ENCODE data around the gene ARID3C. TPM values are rescaled to one million over a fixed set of nuclear protein-coding genes. Genes with fewer than 3 reads are reported as not detected.

ARID3C gene
- total RNA-seq, 1 donor from 2014 or later, result not detected

DNA sequence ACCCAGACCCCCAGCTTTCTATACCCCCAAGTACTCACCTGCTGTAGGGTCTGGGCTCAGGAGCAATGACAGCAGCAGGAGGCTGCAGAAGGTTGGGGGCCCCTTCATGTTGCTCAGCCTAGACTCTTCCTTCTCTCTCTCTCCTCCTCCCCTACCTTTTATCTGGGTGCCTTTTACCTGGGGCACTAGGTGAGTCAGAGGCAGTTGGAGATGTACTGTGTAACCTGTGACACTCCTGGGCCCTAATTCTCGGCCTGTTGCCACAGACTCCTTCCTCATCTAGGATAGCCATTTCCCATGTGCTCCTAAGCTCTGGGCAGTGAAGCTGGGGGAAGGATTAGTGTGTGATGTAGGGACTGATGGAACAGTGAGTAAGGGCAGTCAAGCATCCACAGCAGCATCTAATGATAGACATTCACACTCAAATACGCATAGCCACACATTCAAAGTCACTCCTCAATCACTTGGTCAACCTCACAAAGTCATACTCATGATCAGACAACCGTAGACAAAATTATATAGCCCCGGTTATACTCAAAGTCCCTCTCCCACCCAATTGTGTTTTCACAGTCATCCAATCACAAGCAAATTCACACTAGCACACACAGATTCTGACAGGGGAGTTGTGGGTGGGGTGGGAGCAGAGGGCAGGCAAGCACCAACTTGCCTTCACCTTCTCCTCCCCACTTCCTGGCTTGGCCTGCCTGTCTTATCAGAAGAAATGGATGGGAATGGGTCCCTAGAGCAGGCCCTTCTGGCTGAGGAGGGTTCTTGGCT, 33.8 kb upstream of the ARID3C start, which contains the start of gene CCL27:
Gene CCL27, minus strand, starts transcription at position 132 of the 777 bp plus-strand sequence. Its CDS starts 24 bp downstream, at position 108.
- H3K27ac Mint-ChIP-seq, result peak within 1 kb of the TSS; percentile 70
- H3K4me1 Mint-ChIP-seq (ENCODE audit: unreplicated experiment), result peaks cover 9% of the 10 kb centered on the region
- DNase-seq (ENCODE audit: extremely low spot score, unreplicated experiment), result no peak
- no peaks in the 10 kb centered on the region for H3K9me3 Mint-ChIP-seq
- TF ChIP-seq, protein P1, sequence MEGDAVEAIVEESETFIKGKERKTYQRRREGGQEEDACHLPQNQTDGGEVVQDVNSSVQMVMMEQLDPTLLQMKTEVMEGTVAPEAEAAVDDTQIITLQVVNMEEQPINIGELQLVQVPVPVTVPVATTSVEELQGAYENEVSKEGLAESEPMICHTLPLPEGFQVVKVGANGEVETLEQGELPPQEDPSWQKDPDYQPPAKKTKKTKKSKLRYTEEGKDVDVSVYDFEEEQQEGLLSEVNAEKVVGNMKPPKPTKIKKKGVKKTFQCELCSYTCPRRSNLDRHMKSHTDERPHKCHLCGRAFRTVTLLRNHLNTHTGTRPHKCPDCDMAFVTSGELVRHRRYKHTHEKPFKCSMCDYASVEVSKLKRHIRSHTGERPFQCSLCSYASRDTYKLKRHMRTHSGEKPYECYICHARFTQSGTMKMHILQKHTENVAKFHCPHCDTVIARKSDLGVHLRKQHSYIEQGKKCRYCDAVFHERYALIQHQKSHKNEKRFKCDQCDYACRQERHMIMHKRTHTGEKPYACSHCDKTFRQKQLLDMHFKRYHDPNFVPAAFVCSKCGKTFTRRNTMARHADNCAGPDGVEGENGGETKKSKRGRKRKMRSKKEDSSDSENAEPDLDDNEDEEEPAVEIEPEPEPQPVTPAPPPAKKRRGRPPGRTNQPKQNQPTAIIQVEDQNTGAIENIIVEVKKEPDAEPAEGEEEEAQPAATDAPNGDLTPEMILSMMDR (conservative IDR thresholded peaks at IDR 0.05), result no peak
- H3K36me3 Mint-ChIP-seq, result peaks cover 5% of the 10 kb centered on the region
- no peaks in the 10 kb centered on the region for H3K27me3 Mint-ChIP-seq
- peak within 1 kb of the TSS; percentile 29 for H3K4me3 Mint-ChIP-seq

DNA sequence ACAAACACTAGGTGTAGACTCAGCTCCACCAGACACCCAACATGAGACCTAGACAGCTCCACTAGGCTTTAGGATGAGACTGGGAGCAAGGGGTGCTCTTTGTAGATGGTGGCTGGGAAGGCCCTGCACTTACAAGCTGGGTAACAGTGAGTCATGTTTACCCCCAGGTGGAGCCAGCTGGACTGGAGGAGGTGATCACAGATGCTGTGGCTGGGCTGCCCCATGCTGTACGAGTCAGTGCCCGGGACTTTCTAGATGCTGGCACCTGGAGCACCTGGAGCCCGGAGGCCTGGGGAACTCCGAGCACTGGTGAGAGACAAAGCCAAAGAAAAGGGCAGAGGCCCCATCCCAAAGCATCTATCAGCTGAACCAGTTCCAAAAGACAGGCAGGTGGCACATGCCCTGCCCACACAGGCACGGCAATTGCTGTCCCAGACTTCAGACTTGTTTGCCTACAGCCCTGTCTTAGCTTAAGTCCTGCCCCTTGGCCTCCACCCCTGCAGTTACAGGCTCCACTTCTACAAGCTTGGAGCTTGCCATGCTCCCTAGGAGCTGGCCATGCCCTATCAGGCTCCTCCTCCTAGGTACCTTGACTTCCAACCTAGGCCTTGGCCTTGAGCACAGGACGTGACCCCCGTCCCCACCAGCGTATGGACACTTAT, 30.9 kb upstream of the ARID3C start:
- TF ChIP-seq, protein P1 (conservative IDR thresholded peaks at IDR 0.05), result no peak
- Mint-ChIP-seq H3K4me3 (no peak overlapping the region), H3K9me3 (no peaks in the 10 kb centered on the region), H3K27ac (no peak overlapping the region), H3K27me3 (no peaks in the 10 kb centered on the region), H3K36me3 (peaks cover 5% of the 10 kb centered on the region), H3K4me1 (ENCODE audit: unreplicated experiment) (peaks cover 18% of the 10 kb centered on the region)
- no peak for DNase-seq (ENCODE audit: extremely low spot score, unreplicated experiment)

DNA sequence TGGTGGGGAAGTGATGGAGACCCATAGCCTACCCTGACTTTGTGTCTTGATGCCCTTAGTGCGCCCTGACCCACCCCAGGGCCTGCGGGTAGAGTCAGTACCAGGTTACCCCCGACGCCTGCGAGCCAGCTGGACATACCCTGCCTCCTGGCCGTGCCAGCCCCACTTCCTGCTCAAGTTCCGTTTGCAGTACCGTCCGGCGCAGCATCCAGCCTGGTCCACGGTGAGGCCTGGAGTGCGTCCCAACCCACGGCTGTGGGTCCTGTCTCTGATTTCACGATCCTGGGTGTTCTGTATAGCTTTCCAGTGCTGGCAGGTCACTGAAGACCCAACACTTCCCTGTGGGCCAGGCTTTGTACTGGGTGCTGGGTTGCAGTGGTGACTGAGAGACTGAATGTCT, 29.6 kb upstream of the ARID3C start:
- Mint-ChIP-seq H3K4me3 (no peak overlapping the region), H3K36me3 (peaks cover 5% of the 10 kb centered on the region), H3K4me1 (ENCODE audit: unreplicated experiment) (peaks cover 16% of the 10 kb centered on the region), H3K9me3 (no peaks in the 10 kb centered on the region), H3K27me3 (no peaks in the 10 kb centered on the region), H3K27ac (no peak overlapping the region)
- TF ChIP-seq, protein P1 (conservative IDR thresholded peaks at IDR 0.05), result no peak
- DNase-seq (ENCODE audit: extremely low spot score, unreplicated experiment), result no peak

DNA sequence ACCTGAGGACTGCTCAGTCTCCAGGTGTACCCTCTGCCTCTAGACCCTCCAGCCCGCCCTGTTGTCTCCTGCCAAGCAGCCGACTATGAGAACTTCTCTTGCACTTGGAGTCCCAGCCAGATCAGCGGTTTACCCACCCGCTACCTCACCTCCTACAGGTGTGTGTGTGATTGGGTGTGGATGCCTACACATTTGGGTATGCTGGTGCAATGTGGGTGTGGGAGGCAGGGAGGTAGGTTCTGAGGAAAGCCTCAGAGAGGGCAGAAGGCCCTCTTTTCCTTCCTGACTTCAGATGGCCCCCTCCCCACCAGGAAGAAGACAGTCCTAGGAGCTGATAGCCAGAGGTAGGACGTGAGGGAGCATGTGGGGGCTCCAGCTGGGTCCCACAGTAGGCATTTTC, 28.1 kb upstream of the ARID3C start:
- Mint-ChIP-seq H3K9me3 (no peaks in the 10 kb centered on the region), H3K27me3 (peaks cover 3% of the 10 kb centered on the region), H3K4me1 (ENCODE audit: unreplicated experiment) (peaks cover 31% of the 10 kb centered on the region), H3K4me3 (no peak overlapping the region), H3K36me3 (no peaks in the 10 kb centered on the region), H3K27ac (no peak overlapping the region)
- TF ChIP-seq, protein P1 (conservative IDR thresholded peaks at IDR 0.05), result no peak
- DNase-seq (ENCODE audit: extremely low spot score, unreplicated experiment), result no peak

DNA sequence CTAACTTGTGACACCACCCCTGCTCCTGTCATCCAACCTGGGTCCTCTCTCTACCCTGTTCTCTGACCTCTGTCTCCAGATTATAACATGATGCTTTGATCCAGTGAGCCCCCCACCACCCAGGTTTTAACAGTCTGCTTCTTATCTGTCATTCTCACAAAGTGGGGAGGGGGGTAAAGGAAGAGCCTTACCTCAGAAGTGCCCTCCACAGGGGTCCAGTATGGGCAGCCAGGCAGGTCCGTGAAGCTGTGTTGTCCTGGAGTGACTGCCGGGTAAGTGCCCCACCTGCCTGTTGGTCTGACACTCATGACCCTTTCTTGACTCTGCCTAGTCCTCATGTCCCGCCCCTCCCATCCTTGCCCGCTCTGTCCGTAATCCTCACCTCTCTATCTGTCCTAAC, 26.5 kb upstream of the ARID3C start:
- Mint-ChIP-seq H3K9me3 (no peaks in the 10 kb centered on the region), H3K4me1 (ENCODE audit: unreplicated experiment) (peaks cover 41% of the 10 kb centered on the region), H3K27me3 (peaks cover 3% of the 10 kb centered on the region), H3K27ac (no peak overlapping the region), H3K36me3 (no peaks in the 10 kb centered on the region), H3K4me3 (peak overlapping the region; percentile 9)
- no peak for DNase-seq (ENCODE audit: extremely low spot score, unreplicated experiment)
- TF ChIP-seq, protein P1 (conservative IDR thresholded peaks at IDR 0.05), result no peak

All from type B pancreatic cell (in vitro differentiated cells).